IMR-90 (cell line): Measurements from ENCODE around the gene PPARGC1A. TPM values are rescaled to one million over a fixed set of nuclear protein-coding genes. Genes with fewer than 3 reads are reported as not detected.

ENCODE experiments used
- ATAC-seq: fragments of 200-7000 bp; cut with Tn5 transposase; 2 replicates; pipeline ENCODE4 v1.9.1; 2020; ENCODE audit warnings: low read depth, mild to moderate bottlenecking, moderate library complexity
- BruUV-seq: library from RNA; stranded (reverse); fragments of 400-500 nt; replicated peaks from 2 replicates; lab custom pipeline; 2021; lab: Mats Ljungman, UMichigan
- CTCF ChIA-PET: fragments of 300-600 bp; formaldehyde crosslinking; extraction: SDS; loops from one replicate; lab custom pipeline; 2021; ENCODE audit warnings: antibody characterized with exemption; lab: Yijun Ruan, JAX
- POLR2A ChIA-PET: fragments of 300-600 bp; sonication (Branson Sonifier 250); formaldehyde crosslinking; loops from one replicate; lab custom pipeline; 2022; ENCODE audit warnings: antibody characterized with exemption; ENCODE audit not compliant: unreplicated experiment; lab: Charles Lee
- DNase-seq: peaks from one replicate; pipeline ENCODE4 v3.0.0; 2013
- H2AFZ ChIP-seq: replicated peaks from 2 replicates; pipeline ENCODE3; 2013; ENCODE audit warnings: low read length, mild to moderate bottlenecking; ENCODE audit not compliant: poor library complexity
- H2AK5ac ChIP-seq: 2 replicates; pipeline ENCODE4 v1.6.1; 2013; ENCODE audit warnings: low read depth, low read length, inconsistent platforms
- H2AK9ac ChIP-seq: replicated peaks from 2 replicates; pipeline ENCODE3; 2013; ENCODE audit warnings: mild to moderate bottlenecking, low read depth, low read length, moderate library complexity; ENCODE audit not compliant: poor library complexity
- H2BK120ac ChIP-seq: 2 replicates; pipeline ENCODE4 v1.6.1; 2013; ENCODE audit warnings: low read depth, low read length, inconsistent platforms
- H2BK15ac ChIP-seq: 3 replicates; pipeline ENCODE4 v1.6.1; 2013; ENCODE audit warnings: low read depth, low read length, inconsistent platforms
- H2BK20ac ChIP-seq: 2 replicates; pipeline ENCODE4 v1.6.1; 2013; ENCODE audit warnings: low read depth, mild to moderate bottlenecking, inconsistent platforms, low read length, moderate library complexity
- H2BK5ac ChIP-seq: 2 replicates; pipeline ENCODE4 v1.6.1; 2013; ENCODE audit warnings: mild to moderate bottlenecking, low read depth, low read length, inconsistent platforms; ENCODE audit not compliant: poor library complexity, severe bottlenecking
- H3K14ac ChIP-seq: replicated peaks from 2 replicates; pipeline ENCODE4 v1.6.1; 2013; ENCODE audit warnings: low read depth, low read length, inconsistent platforms
- H3K18ac ChIP-seq: 2 replicates; pipeline ENCODE4 v1.6.1; 2013; ENCODE audit warnings: low read depth, low read length, control low read depth
- H3K23ac ChIP-seq: 2 replicates; pipeline ENCODE4 v1.6.1; 2013; ENCODE audit warnings: low read depth, low read length, inconsistent platforms
- H3K27ac ChIP-seq: 2 replicates; pipeline ENCODE4 v1.5.1; 2013; ENCODE audit warnings: mild to moderate bottlenecking, control low read depth, low read length; ENCODE audit not compliant: insufficient read depth
- H3K27me3 ChIP-seq: 2 replicates; pipeline ENCODE4 v1.6.1; 2013; ENCODE audit warnings: low read length; ENCODE audit not compliant: control insufficient read depth, insufficient read depth
- H3K36me3 ChIP-seq: 2 replicates; pipeline ENCODE4 v1.6.1; 2013; ENCODE audit warnings: low read length, mixed read lengths; ENCODE audit not compliant: control insufficient read depth, insufficient read depth
- H3K4ac ChIP-seq: 2 replicates; pipeline ENCODE4 v1.6.1; 2013; ENCODE audit warnings: low read depth, low read length, inconsistent platforms
- H3K4me1 ChIP-seq: 2 replicates; pipeline ENCODE4 v1.6.1; 2013; ENCODE audit warnings: low read length, mixed read lengths; ENCODE audit not compliant: control insufficient read depth, insufficient read depth
- H3K4me2 ChIP-seq: 2 replicates; pipeline ENCODE4 v1.6.1; 2013; ENCODE audit warnings: low read depth, mild to moderate bottlenecking, control low read depth, low read length, moderate library complexity
- H3K4me3 ChIP-seq: 2 replicates; pipeline ENCODE4 v1.5.1; 2013; ENCODE audit warnings: low read depth, mild to moderate bottlenecking, control low read depth, low read length, moderate library complexity; ENCODE audit not compliant: insufficient read depth
- H3K56ac ChIP-seq: 2 replicates; pipeline ENCODE4 v1.6.1; 2013; ENCODE audit warnings: low read length, inconsistent platforms; ENCODE audit not compliant: insufficient read depth; ENCODE audit errors: extremely low read depth
- H3K79me1 ChIP-seq, 2 experiments: 2 replicates each; pipeline ENCODE4 v1.6.1; 2013; ENCODE audit warnings: low read length in 2 of 2, inconsistent platforms in 1 of 2, low read depth in 1 of 2
- H3K9ac ChIP-seq: 2 replicates; pipeline ENCODE4 v1.6.1; 2013; ENCODE audit warnings: low read depth, low read length, control low read depth
- H3K9me1 ChIP-seq: 2 replicates; pipeline ENCODE4 v1.6.1; 2013; ENCODE audit warnings: low read length, inconsistent platforms; ENCODE audit not compliant: insufficient read depth
- H3K9me3 ChIP-seq: 2 replicates; pipeline ENCODE4 v1.6.1; 2013; ENCODE audit warnings: low read length; ENCODE audit not compliant: control insufficient read depth, insufficient read depth
- H4K20me1 ChIP-seq: 2 replicates; pipeline ENCODE4 v1.6.1; 2013; ENCODE audit warnings: low read length, inconsistent platforms; ENCODE audit not compliant: insufficient read depth
- H4K5ac ChIP-seq: 2 replicates; pipeline ENCODE4 v1.6.1; 2013; ENCODE audit warnings: mild to moderate bottlenecking, low read depth, low read length, control low read depth
- H4K8ac ChIP-seq, 2 experiments: 2 replicates each; pipeline ENCODE4 v1.6.1; 2013; ENCODE audit warnings: low read depth in 2 of 2, low read length in 2 of 2, control low read depth in 1 of 2, inconsistent platforms in 1 of 2
- H4K91ac ChIP-seq: 2 replicates; pipeline ENCODE4 v1.6.1; 2013; ENCODE audit warnings: low read depth, low read length, inconsistent platforms; ENCODE audit not compliant: insufficient read depth
- CHD1 ChIP-seq: IDR thresholded peaks from 2 replicates; pipeline ENCODE4 v1.6.1; 2012; ENCODE audit warnings: low read depth, low read length, improper control_type of control experiment
- FOS ChIP-seq: fragments of 150-350 bp; IDR thresholded peaks from 2 replicates; pipeline ENCODE4 v1.6.1; 2016; ENCODE audit warnings: low read depth, low read length
- MAFK ChIP-seq: IDR thresholded peaks from 2 replicates; pipeline ENCODE4 v1.6.1; 2012; ENCODE audit warnings: low read depth, low read length, improper control_type of control experiment
- RCOR1 ChIP-seq: IDR thresholded peaks from 2 replicates; pipeline ENCODE4 v1.6.1; 2012; ENCODE audit warnings: mild to moderate bottlenecking, low read length, improper control_type of control experiment; ENCODE audit not compliant: insufficient replicate concordance
- RFX5 ChIP-seq: IDR thresholded peaks from 2 replicates; pipeline ENCODE4 v1.8.0; 2012; ENCODE audit warnings: low read depth, mild to moderate bottlenecking, low read length, moderate library complexity
- WGBS, 2 experiments: methylation state at CpG; one replicate each; pipeline versions ENCODE4 v1.1.5 to v1.1.7; 2013; ENCODE audit warnings: missing lambda C conversion rate in 2 of 2; ENCODE audit not compliant: insufficient read length in 1 of 2; ENCODE audit errors: extremely low coverage in 2 of 2; 5-methylcytosine and 5-hydroxymethylcytosine counted together
- dilution Hi-C: fragments of 300-500 bp; cut with HindIII; formaldehyde crosslinking; loops from one replicate; pipeline ENCODE4 v1.14.3; 2018; ENCODE audit warnings: low sequenced_read_pairs; ENCODE audit not compliant: unreplicated experiment
- in situ Hi-C: fragments of 300-500 bp; cut with MboI; formaldehyde crosslinking; loops from 3 replicates; pipeline ENCODE4 v1.14.3; 2019; ENCODE audit warnings: low sequenced_read_pairs, inconsistent platforms, mixed read lengths
- intact Hi-C: fragments of 100-400 bp; cut with micrococcal nuclease; formaldehyde crosslinking; loops from 2 replicates; pipeline ENCODE4 v1.10.0; 2022
- polyA plus RNA-seq, 3 experiments: library from polyadenylated mRNA; depleted of rRNA; stranded (reverse); fragments of >200 nt; gene quantifications; 2 replicates each; pipeline ENCODE4 v1.2.3, GENCODE V29; 2012; ENCODE audit warnings: low replicate concordance in 1 of 3
- total RNA-seq: library from RNA; depleted of rRNA; stranded (reverse); fragments of >200 nt; gene quantifications from 2 replicates; pipeline ENCODE4 v1.2.3, GENCODE V29; 2012

The PPARGC1A gene
- total and polyA plus RNA-seq, 2 of the 4 experiments (the other 2 are of a cell fraction) = under 0.01 to 0.03 TPM

GRCh38 chr4:23745377-23745776 is 144.5 kb downstream of the PPARGC1A start:
- Histone ChIP-seq H3K4me3 (no peak overlapping the region), H2AK9ac (no peak overlapping the region), H4K5ac (no peak overlapping the region), H3K4ac (no peak overlapping the region), H2BK5ac (no peak overlapping the region), H3K9ac (no peak overlapping the region), H3K27me3 (peaks cover 1% of the 10 kb centered on the region; the same call in 1 of the 2 replicates), H2BK20ac (no peak overlapping the region), H3K4me2 (no peak overlapping the region), H3K18ac (no peak overlapping the region), H3K4me1 (no peaks in the 10 kb centered on the region), H4K8ac (no peak overlapping the region), H3K27ac (no peak overlapping the region), H4K20me1 (no peaks in the 10 kb centered on the region), H2BK15ac (no peak overlapping the region), H3K79me1 (no peaks in the 10 kb centered on the region), H3K14ac (no peak overlapping the region), H3K36me3 (no peaks in the 10 kb centered on the region), H3K23ac (no peak overlapping the region), H2AK5ac (no peak overlapping the region), H3K9me3 (peaks cover 2% of the 10 kb centered on the region; the same call in 1 of the 2 replicates), H3K9me1 (no peaks in the 10 kb centered on the region), H2BK120ac (no peak overlapping the region), H3K56ac (no peak overlapping the region), H2AFZ (no peak overlapping the region), H4K91ac (no peak overlapping the region)
- in situ Hi-C loops = no loop called here
- no CpG with 5 or more reads among the region's 3 CpGs for WGBS, 2 experiments
- POLR2A ChIA-PET = no interaction called here
- no TSS peak for BruUV-seq
- CTCF ChIA-PET = no interaction called here
- intact Hi-C loops = no loop called here
- ATAC-seq = no peak
- DNase-seq = no peak
- dilution Hi-C loops = no loop called here
- no peak for TF ChIP-seq FOS
- no peak for TF ChIP-seq RCOR1
- TF ChIP-seq MAFK = no peak
- TF ChIP-seq RFX5 = no peak
- TF ChIP-seq CHD1 = no peak
